Calu3 (cell line): ENCODE results near the gene CAP2. TPM values are rescaled to one million over a fixed set of nuclear protein-coding genes. Genes with fewer than 3 reads are reported as not detected.
"Not testable (repeated sequence)": the region's sequence is repeated elsewhere in the genome, so short reads cannot be mapped to it uniquely, and the experiment has no call there.

Experiments used
- BruUV-seq: library from RNA; stranded (reverse); fragments of 400-500 nt; replicated peaks from 2 replicates; lab custom pipeline; 2021; lab: Mats Ljungman, UMichigan
- CTCF ChIA-PET: fragments of 300-600 bp; sonication (Branson Sonifier 250); formaldehyde crosslinking; loops from one replicate; lab custom pipeline; 2022; ENCODE audit warnings: antibody characterized with exemption; lab: Charles Lee
- DNase-seq: peaks from one replicate; pipeline ENCODE4 v3.0.0; 2022
- H3K27ac Mint-ChIP-seq: one replicate; pipeline ENCODE4 v1.8.0; 2022; ENCODE audit warnings: mixed read lengths; ENCODE audit not compliant: unreplicated experiment
- H3K27me3 Mint-ChIP-seq: one replicate; pipeline ENCODE4 v1.8.0; 2022; ENCODE audit warnings: mixed read lengths; ENCODE audit not compliant: unreplicated experiment
- H3K36me3 Mint-ChIP-seq: one replicate; pipeline ENCODE4 v1.8.0; 2022; ENCODE audit warnings: mild to moderate bottlenecking, moderate library complexity, mixed read lengths; ENCODE audit not compliant: insufficient read depth, unreplicated experiment
- H3K4me1 Mint-ChIP-seq: one replicate; pipeline ENCODE4 v1.8.0; 2022; ENCODE audit warnings: mild to moderate bottlenecking, low read depth, mixed read lengths; ENCODE audit not compliant: unreplicated experiment
- H3K4me3 Mint-ChIP-seq: one replicate; pipeline ENCODE4 v1.8.0; 2022; ENCODE audit warnings: mild to moderate bottlenecking, low read depth, moderate library complexity, mixed read lengths; ENCODE audit not compliant: unreplicated experiment
- H3K9me3 Mint-ChIP-seq: one replicate; pipeline ENCODE4 v1.8.0; 2022; ENCODE audit warnings: low read depth, mixed read lengths; ENCODE audit not compliant: unreplicated experiment
- intact Hi-C: fragments of 100-400 bp; cut with micrococcal nuclease; formaldehyde crosslinking; loops from one replicate; pipeline ENCODE4 v1.10.0; 2022; ENCODE audit not compliant: unreplicated experiment
- total RNA-seq: library from RNA; stranded (reverse); gene quantifications from 2 replicates; pipeline ENCODE4 v1.2.3, GENCODE V29; 2022
- TF ChIP-seq, protein P1 (sequence below): fragments of 200-600 bp; IDR thresholded peaks from one replicate; pipeline ENCODE4 v1.8.0; 2022; ENCODE audit warnings: antibody characterized with exemption; ENCODE audit not compliant: unreplicated experiment

CAP2 gene
- total RNA-seq, 1 experiment from 2014 or later = 15.7 TPM

DNA sequence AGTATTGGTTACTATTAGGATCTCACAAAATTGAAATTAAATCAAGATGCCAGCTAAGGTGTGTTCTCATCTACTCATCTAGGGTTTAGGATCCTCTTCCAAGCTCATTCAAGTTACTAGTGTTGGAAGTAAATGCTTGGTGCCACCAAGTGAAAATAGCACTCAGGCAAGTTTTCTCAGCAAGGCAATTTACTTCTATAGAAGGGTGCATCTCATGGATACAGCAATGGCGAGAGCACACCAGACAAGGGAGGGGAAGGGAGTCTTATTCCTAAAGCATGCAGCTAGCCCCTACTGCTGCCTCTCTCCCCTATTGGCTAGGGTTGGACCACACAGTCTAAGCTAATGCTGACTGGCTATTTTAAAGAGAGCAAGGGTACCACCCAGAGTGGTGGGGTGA, 183.7 kb downstream of the CAP2 start:
- no peak overlapping the region for H3K4me3 Mint-ChIP-seq
- no peak for DNase-seq
- no TSS peak for BruUV-seq
- no peaks in the 10 kb centered on the region for H3K36me3 Mint-ChIP-seq
- no peaks in the 10 kb centered on the region for H3K27me3 Mint-ChIP-seq
- H3K4me1 Mint-ChIP-seq = no peaks in the 10 kb centered on the region
- CTCF ChIA-PET = no interaction called here
- H3K27ac Mint-ChIP-seq = no peak overlapping the region
- intact Hi-C loops = no loop called here
- peaks cover 5% of the 10 kb centered on the region for H3K9me3 Mint-ChIP-seq
- TF ChIP-seq, protein P1, sequence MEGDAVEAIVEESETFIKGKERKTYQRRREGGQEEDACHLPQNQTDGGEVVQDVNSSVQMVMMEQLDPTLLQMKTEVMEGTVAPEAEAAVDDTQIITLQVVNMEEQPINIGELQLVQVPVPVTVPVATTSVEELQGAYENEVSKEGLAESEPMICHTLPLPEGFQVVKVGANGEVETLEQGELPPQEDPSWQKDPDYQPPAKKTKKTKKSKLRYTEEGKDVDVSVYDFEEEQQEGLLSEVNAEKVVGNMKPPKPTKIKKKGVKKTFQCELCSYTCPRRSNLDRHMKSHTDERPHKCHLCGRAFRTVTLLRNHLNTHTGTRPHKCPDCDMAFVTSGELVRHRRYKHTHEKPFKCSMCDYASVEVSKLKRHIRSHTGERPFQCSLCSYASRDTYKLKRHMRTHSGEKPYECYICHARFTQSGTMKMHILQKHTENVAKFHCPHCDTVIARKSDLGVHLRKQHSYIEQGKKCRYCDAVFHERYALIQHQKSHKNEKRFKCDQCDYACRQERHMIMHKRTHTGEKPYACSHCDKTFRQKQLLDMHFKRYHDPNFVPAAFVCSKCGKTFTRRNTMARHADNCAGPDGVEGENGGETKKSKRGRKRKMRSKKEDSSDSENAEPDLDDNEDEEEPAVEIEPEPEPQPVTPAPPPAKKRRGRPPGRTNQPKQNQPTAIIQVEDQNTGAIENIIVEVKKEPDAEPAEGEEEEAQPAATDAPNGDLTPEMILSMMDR = no peak

GRCh38 chr6:17580518-17581048, 187.2 kb downstream of the CAP2 start:
- no peak overlapping the region for H3K27ac Mint-ChIP-seq
- peak; percentile 20 for DNase-seq
- peak overlapping the region; percentile 80 for H3K4me3 Mint-ChIP-seq
- no peaks in the 10 kb centered on the region for H3K27me3 Mint-ChIP-seq
- H3K36me3 Mint-ChIP-seq = no peaks in the 10 kb centered on the region
- intact Hi-C loops = loop anchor here (5.0 kb wide), 2 partner anchors 222 to 298 kb away; partner anchors contain the start of gene RBM24
- BruUV-seq = no TSS peak
- H3K4me1 Mint-ChIP-seq = peaks cover 7% of the 10 kb centered on the region
- CTCF ChIA-PET = no interaction called here
- H3K9me3 Mint-ChIP-seq = peaks cover 5% of the 10 kb centered on the region
- TF ChIP-seq, protein P1 = no peak

GRCh38 chr6:17581282-17581681, 187.9 kb downstream of the CAP2 start:
- CTCF ChIA-PET, H3K27ac Mint-ChIP-seq, DNase-seq, H3K9me3 Mint-ChIP-seq, BruUV-seq, H3K36me3 Mint-ChIP-seq, H3K27me3 Mint-ChIP-seq: not testable (repeated sequence)
- Mint-ChIP-seq H3K4me3 (peak overlapping the region; percentile 80), H3K4me1 (peaks cover 13% of the 10 kb centered on the region)
- intact Hi-C loops = loop anchor here (5.0 kb wide), 2 partner anchors 221 to 299 kb away; partner anchors contain the start of gene RBM24

DNA sequence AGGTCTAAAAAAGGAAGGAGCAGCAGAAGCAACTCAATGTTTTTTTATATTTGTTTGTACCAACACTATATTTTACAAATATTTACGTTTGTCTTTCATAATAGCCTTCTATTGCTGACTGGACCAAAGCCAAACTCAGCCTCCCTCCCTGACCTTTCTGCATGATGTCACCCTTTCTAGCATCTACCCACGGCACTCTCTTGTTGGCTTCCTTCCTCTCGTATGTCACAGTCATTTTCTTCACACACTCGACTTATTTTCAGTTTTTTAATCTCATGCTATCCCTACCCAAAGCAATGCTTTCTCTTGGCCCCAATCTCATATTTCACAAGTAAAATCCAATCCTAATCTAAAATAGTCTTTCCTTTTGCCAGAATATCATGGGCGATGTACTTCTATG, 190.4 kb downstream of the CAP2 start:
- Mint-ChIP-seq H3K4me1 (peaks cover 13% of the 10 kb centered on the region), H3K36me3 (no peaks in the 10 kb centered on the region), H3K4me3 (no peak overlapping the region), H3K27me3 (no peaks in the 10 kb centered on the region), H3K9me3 (no peaks in the 10 kb centered on the region), H3K27ac (no peak overlapping the region)
- no peak for DNase-seq
- intact Hi-C loops = loop anchor here (1.0 to 5.0 kb wide), 4 partner anchors 218 to 428 kb away; partner anchors contain the start of gene RBM24
- CTCF ChIA-PET = interaction anchor here (0.6 to 0.9 kb wide), 4 partner anchors 10 to 427 kb away, joined by 3 to 7 read pairs (median 4); partner anchors contain the start of gene FAM8A1
- BruUV-seq = no TSS peak
- TF ChIP-seq, protein P1 = no peak
